Endothelial cell of umbilical vein (primary cell): ENCODE data around the gene MRPL17. TPM values are rescaled to one million over a fixed set of nuclear protein-coding genes. Genes with fewer than 3 reads are reported as not detected.

Experiments used
- BruUV-seq: library from RNA; stranded (reverse); fragments of 400-500 nt; replicated peaks from 2 replicates; lab custom pipeline; 2021; lab: Mats Ljungman, UMichigan
- CTCF ChIA-PET: fragments of 300-600, 350-600 bp; sonication (Branson Sonifier 250); formaldehyde crosslinking; loops from one replicate; lab custom pipeline; 2021; ENCODE audit warnings: antibody characterized with exemption, inconsistent platforms; lab: Charles Lee
- POLR2A ChIA-PET: fragments of 300-600, 350-600 bp; sonication (Branson Sonifier 250); formaldehyde crosslinking; loops from one replicate; lab custom pipeline; 2021; ENCODE audit warnings: antibody characterized with exemption, inconsistent platforms; lab: Charles Lee
- DNase-seq: peaks from one replicate; pipeline ENCODE4 v3.0.0-alpha.2; 2011; ENCODE audit warnings: low read depth, low spot score
- FAIRE-seq: peaks from 2 replicates; lab custom pipeline; 2011; peaks lifted over from hg19 to GRCh38; lab: Jason Lieb, UNC
- H2AFZ ChIP-seq: 2 replicates; pipeline ENCODE4 v1.6.0; 2012; ENCODE audit warnings: low read depth, low read length, control low read depth, inconsistent platforms
- H3K27ac ChIP-seq: 2 replicates; pipeline ENCODE4 v1.5.1; 2011; ENCODE audit warnings: low read depth, mild to moderate bottlenecking, control low read depth, low read length, moderate library complexity; ENCODE audit not compliant: insufficient read depth
- H3K27me3 ChIP-seq, 2 experiments: 2 replicates each; pipeline versions ENCODE4 v1.6.0 to v1.6.1; 2011; ENCODE audit warnings: low read length in 2 of 2, mixed read lengths in 1 of 2; ENCODE audit not compliant: control insufficient read depth in 2 of 2, insufficient read depth in 2 of 2
- H3K36me3 ChIP-seq, 2 experiments: 2 replicates in 1 of 2; 3 replicates in 1 of 2; pipeline ENCODE4 v1.5.1; 2011; ENCODE audit warnings: low read length in 2 of 2, mild to moderate bottlenecking in 1 of 2, moderate library complexity in 1 of 2; ENCODE audit not compliant: control insufficient read depth in 2 of 2, insufficient read depth in 2 of 2; ENCODE audit errors: extremely low read depth in 1 of 2
- H3K4me1 ChIP-seq: 3 replicates; pipeline ENCODE4 v1.5.1; 2011; ENCODE audit warnings: mild to moderate bottlenecking, low read length; ENCODE audit not compliant: control insufficient read depth, insufficient read depth; ENCODE audit errors: extremely low read depth
- H3K4me2 ChIP-seq: 2 replicates; pipeline ENCODE4 v1.6.1; 2011; ENCODE audit warnings: low read length, control low read depth, mixed read lengths; ENCODE audit not compliant: insufficient read depth
- H3K4me3 ChIP-seq, 3 experiments: fragments of 200-600 bp in 1 of 3; sonication (generic), shearing (Covaris generic) in 1 of 3; replicated peaks in 1 of 3; 2 replicates each; pipeline ENCODE4 v1.5.1; 2011 to 2016; ENCODE audit warnings: control low read depth in 3 of 3, low read length in 3 of 3, mild to moderate bottlenecking in 2 of 3, inconsistent platforms in 1 of 3, low read depth in 1 of 3, moderate library complexity in 1 of 3; ENCODE audit not compliant: insufficient read depth in 1 of 3
- H3K79me2 ChIP-seq: 2 replicates; pipeline ENCODE4 v1.6.0; 2012; ENCODE audit warnings: low read length, inconsistent platforms; ENCODE audit not compliant: control insufficient read depth, insufficient read depth
- H3K9ac ChIP-seq: replicated peaks from 2 replicates; pipeline ENCODE3; 2011; ENCODE audit warnings: low read length, control low read depth; ENCODE audit not compliant: insufficient read depth; ENCODE audit errors: extremely low read depth
- H3K9me1 ChIP-seq: replicated peaks from 3 replicates; pipeline ENCODE4 v1.6.0; 2011; ENCODE audit warnings: mild to moderate bottlenecking, low read length; ENCODE audit not compliant: control insufficient read depth, insufficient read depth; ENCODE audit errors: extremely low read depth
- H3K9me3 ChIP-seq: replicated peaks from 2 replicates; pipeline ENCODE4 v1.5.1; 2012; ENCODE audit warnings: low read length, inconsistent platforms; ENCODE audit not compliant: control insufficient read depth, insufficient read depth
- H4K20me1 ChIP-seq: replicated peaks from 2 replicates; pipeline ENCODE3; 2011; ENCODE audit warnings: mild to moderate bottlenecking, low read length; ENCODE audit not compliant: control insufficient read depth, insufficient read depth; ENCODE audit errors: extremely low read depth
- EZH2 ChIP-seq: IDR thresholded peaks from 2 replicates; pipeline ENCODE4 v1.6.1; 2012; ENCODE audit warnings: borderline replicate concordance, low read depth, mild to moderate bottlenecking, moderate library complexity, low read length, inconsistent platforms; ENCODE audit not compliant: severe bottlenecking
- FOS ChIP-seq: IDR thresholded peaks from 2 replicates; pipeline ENCODE4 v1.6.1; 2011; ENCODE audit warnings: mild to moderate bottlenecking, low read length, moderate library complexity, borderline replicate concordance; ENCODE audit not compliant: insufficient read depth
- JUN ChIP-seq: IDR thresholded peaks from 2 replicates; pipeline ENCODE4 v1.6.1; 2011; ENCODE audit warnings: borderline replicate concordance, low read depth; ENCODE audit not compliant: insufficient read length, insufficient read depth
- MYC ChIP-seq: IDR thresholded peaks from one replicate; pipeline ENCODE4 v1.6.1; 2011; ENCODE audit warnings: mild to moderate bottlenecking, low read depth, low read length
- POLR2AphosphoS5 ChIP-seq: IDR thresholded peaks from 2 replicates; pipeline ENCODE4 v1.6.1; 2012; ENCODE audit warnings: low read depth, mild to moderate bottlenecking, control low read depth, low read length, moderate library complexity; ENCODE audit not compliant: insufficient read depth
- dilution Hi-C: fragments of 300-500 bp; cut with MboI; formaldehyde crosslinking; loops from one replicate; pipeline ENCODE4 v1.15.0; 2019; ENCODE audit warnings: low sequenced_read_pairs; ENCODE audit not compliant: extremely low pct_ligation_motif_present
- intact Hi-C: fragments of 100-400 bp; cut with micrococcal nuclease; formaldehyde crosslinking; loops from one replicate; pipeline ENCODE4 v1.10.0; 2022
- polyA plus RNA-seq, 4 experiments: library from polyadenylated mRNA; depleted of rRNA in 3 of 4; stranded (reverse) in 3 of 4; unstranded in 1 of 4; fragments of >200 nt; gene quantifications; 2 replicates each; pipeline versions ENCODE4 v1.2.1 to v1.2.3, GENCODE V29; 2011 to 2012; ENCODE audit warnings: missing spikeins in 1 of 4
- total RNA-seq: library from RNA; stranded (reverse); gene quantifications from 2 replicates; pipeline ENCODE4 v1.2.3, GENCODE V29; 2021
- TF ChIP-seq, protein P1 (sequence below), 2 donors: IDR thresholded peaks; 1 replicate in 1 of 2; 2 replicates in 1 of 2; pipeline ENCODE4 v1.5.1; 2011; ENCODE audit warnings: low read length in 2 of 2, mild to moderate bottlenecking in 2 of 2, moderate library complexity in 2 of 2, control low read depth in 1 of 2, inconsistent platforms in 1 of 2, low read depth in 1 of 2; ENCODE audit not compliant: insufficient read depth in 1 of 2; ENCODE audit errors: extremely low read depth in 1 of 2
- TF ChIP-seq, protein P2 (sequence below): IDR thresholded peaks from 2 replicates; pipeline ENCODE4 v1.6.1; 2011; ENCODE audit not compliant: insufficient read depth, insufficient read length

Gene MRPL17
- total and polyA plus RNA-seq, 2 donors (not counting 3 experiments of a cell fraction or from before 2014, with no cell fraction given) = 67.6 to 87.2 TPM

DNA sequence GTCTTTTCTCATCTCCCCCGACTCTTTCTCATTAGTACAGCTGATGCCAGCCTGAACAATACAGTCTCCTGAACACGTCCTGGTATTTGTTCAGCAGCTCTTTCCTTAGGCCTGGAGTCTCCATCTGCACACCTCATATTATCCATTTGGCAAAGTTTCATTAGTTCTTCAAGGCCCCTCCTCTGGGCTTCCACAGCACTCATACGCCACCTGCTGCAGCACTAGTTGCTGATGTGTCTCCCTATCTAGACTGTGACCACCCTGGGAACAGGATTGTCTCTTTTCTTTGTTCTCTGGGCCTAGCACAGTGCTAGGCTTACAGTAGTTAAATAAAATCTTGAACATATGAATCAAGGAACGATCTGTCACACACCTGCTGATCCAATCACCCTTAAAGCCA lies 44.7 kb downstream of the MRPL17 start:
- CTCF ChIA-PET = interaction anchor here (0.6 to 2.7 kb wide), 13 partner anchors 9 to 199 kb away, joined by 3 to 15 read pairs (median 4); partner anchors contain the start of genes MRPL17, TAF10 and TPP1
- peaks cover 0 to 22% of the 10 kb centered on the region in 2 experiments for H3K36me3 ChIP-seq
- no peak overlapping the region for H3K4me3 ChIP-seq
- no peak overlapping the region for H3K4me2 ChIP-seq
- no peak for FAIRE-seq
- peaks cover 50% of the 10 kb centered on the region for H3K4me1 ChIP-seq
- H3K9me3 ChIP-seq = no peaks in the 10 kb centered on the region
- no peak overlapping the region for H3K9ac ChIP-seq
- dilution Hi-C loops = no loop called here
- no peak overlapping the region for H3K27ac ChIP-seq
- H4K20me1 ChIP-seq = no peaks in the 10 kb centered on the region
- peaks cover 2% of the 10 kb centered on the region for H3K79me2 ChIP-seq
- no TSS peak for BruUV-seq
- POLR2A ChIA-PET = no interaction called here
- DNase-seq = no peak
- no peaks in the 10 kb centered on the region for H3K27me3 ChIP-seq
- intact Hi-C loops = no loop called here
- no peaks in the 10 kb centered on the region for H3K9me1 ChIP-seq
- no peak overlapping the region for H2AFZ ChIP-seq
- no peak for TF ChIP-seq JUN

DNA sequence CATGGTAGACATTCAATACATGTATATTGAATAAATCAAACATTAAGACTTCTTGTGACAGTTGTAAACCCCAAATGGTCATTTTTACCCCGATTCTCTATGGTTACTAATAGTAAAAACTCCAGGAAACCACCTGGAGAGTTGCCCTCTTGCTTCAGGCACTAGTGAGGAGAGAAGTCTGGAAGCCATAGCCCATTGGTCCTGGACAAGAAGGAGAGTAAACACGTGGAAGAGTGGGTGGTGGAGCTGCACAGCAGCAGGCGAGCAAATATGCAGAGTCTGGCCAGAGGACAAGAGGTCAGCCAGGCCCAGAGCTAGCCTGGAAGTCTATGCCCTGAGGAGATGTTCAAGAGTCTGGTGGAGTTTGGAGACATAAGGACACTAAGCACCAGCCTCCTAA lies 45.3 kb downstream of the MRPL17 start:
- intact Hi-C loops = no loop called here
- H2AFZ ChIP-seq = no peak overlapping the region
- H3K27me3 ChIP-seq = no peaks in the 10 kb centered on the region
- ChIA-PET POLR2A (no interaction called here), CTCF (interaction anchor here (0.6 to 2.7 kb wide), 12 partner anchors 9 to 199 kb away, joined by 3 to 15 read pairs (median 4); partner anchors contain the start of genes MRPL17, TAF10 and TPP1)
- no peak overlapping the region for H3K4me2 ChIP-seq
- BruUV-seq = no TSS peak
- H3K9me3 ChIP-seq = no peaks in the 10 kb centered on the region
- peaks cover 2% of the 10 kb centered on the region for H3K79me2 ChIP-seq
- H3K9me1 ChIP-seq = no peaks in the 10 kb centered on the region
- H3K27ac ChIP-seq = no peak overlapping the region
- peaks cover 0 to 28% of the 10 kb centered on the region in 2 experiments for H3K36me3 ChIP-seq
- no peak for FAIRE-seq
- H3K4me1 ChIP-seq = peaks cover 47% of the 10 kb centered on the region
- dilution Hi-C loops = no loop called here
- no peak for DNase-seq
- no peak overlapping the region for H3K9ac ChIP-seq
- no peak overlapping the region for H3K4me3 ChIP-seq
- TF ChIP-seq, protein P1, sequence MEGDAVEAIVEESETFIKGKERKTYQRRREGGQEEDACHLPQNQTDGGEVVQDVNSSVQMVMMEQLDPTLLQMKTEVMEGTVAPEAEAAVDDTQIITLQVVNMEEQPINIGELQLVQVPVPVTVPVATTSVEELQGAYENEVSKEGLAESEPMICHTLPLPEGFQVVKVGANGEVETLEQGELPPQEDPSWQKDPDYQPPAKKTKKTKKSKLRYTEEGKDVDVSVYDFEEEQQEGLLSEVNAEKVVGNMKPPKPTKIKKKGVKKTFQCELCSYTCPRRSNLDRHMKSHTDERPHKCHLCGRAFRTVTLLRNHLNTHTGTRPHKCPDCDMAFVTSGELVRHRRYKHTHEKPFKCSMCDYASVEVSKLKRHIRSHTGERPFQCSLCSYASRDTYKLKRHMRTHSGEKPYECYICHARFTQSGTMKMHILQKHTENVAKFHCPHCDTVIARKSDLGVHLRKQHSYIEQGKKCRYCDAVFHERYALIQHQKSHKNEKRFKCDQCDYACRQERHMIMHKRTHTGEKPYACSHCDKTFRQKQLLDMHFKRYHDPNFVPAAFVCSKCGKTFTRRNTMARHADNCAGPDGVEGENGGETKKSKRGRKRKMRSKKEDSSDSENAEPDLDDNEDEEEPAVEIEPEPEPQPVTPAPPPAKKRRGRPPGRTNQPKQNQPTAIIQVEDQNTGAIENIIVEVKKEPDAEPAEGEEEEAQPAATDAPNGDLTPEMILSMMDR (IDR thresholded peaks at IDR 0.05; ENCODE audit: extremely low read depth in 1 of 2, insufficient read depth in 1 of 2, low read depth in 1 of 2, low read length in 2 of 2) = no peak
- TF ChIP-seq JUN (no peak), FOS (no peak), EZH2 (no peak), MYC (no peak), POLR2AphosphoS5 (no peak)
- TF ChIP-seq, protein P2, sequence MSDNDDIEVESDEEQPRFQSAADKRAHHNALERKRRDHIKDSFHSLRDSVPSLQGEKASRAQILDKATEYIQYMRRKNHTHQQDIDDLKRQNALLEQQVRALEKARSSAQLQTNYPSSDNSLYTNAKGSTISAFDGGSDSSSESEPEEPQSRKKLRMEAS = no peak
- H4K20me1 ChIP-seq = no peaks in the 10 kb centered on the region
